K562 (cell line): ENCODE data around the gene PLEKHH3. TPM values are rescaled to one million over a fixed set of nuclear protein-coding genes. Genes with fewer than 3 reads are reported as not detected.

ENCODE experiments used
- KLF6 ChIP-seq: fragments of 250-450 bp; sonication (Bioruptor Pico); IDR thresholded peaks from 2 replicates; pipeline ENCODE4 v1.4.0; 2020; ENCODE audit warnings: mild to moderate bottlenecking, moderate library complexity, borderline replicate concordance
- polyA plus RNA-seq, 8 experiments: library from polyadenylated mRNA; depleted of rRNA in 4 of 8; stranded (reverse) in 5 of 8; unstranded in 3 of 8; fragments of >200 nt; fragmentation: Nextera tagmentation in 2 of 8; fragmentation: Illumina TruSeq in 1 of 8; extraction: Ambion mirVana in 2 of 8; extraction: Trizol in 1 of 8; gene quantifications; 2 replicates each; pipeline versions ENCODE4 v1.2.1 to v1.2.3, GENCODE V29; 2011 to 2014; ENCODE audit warnings: inconsistent platforms in 1 of 8, missing spikeins in 1 of 8
- total RNA-seq, 7 experiments: library from RNA; depleted of rRNA in 6 of 7; stranded (reverse); fragments of >200 nt in 6 of 7; fragmentation: Illumina TruSeq in 2 of 7; extraction: Trizol in 2 of 7; gene quantifications; 2 replicates each; pipeline versions ENCODE4 v1.2.1 to v1.2.3, GENCODE V29; 2011 to 2021; ENCODE audit warnings: low replicate concordance in 1 of 7
- TF ChIP-seq, protein P1 (sequence below): fragments of 250-450 bp; sonication (Bioruptor Pico); IDR thresholded peaks from 2 replicates; pipeline ENCODE4 v1.5.0; 2020; ENCODE audit warnings: mild to moderate bottlenecking, borderline replicate concordance
- TF ChIP-seq, protein P2 (sequence below): sonication (generic); formaldehyde crosslinking; IDR thresholded peaks from 2 replicates; pipeline ENCODE4 v1.9.0; 2022; ENCODE audit warnings: mild to moderate bottlenecking, missing genetic modification reagents
- TF ChIP-seq, protein P3 (sequence below): fragments of 250-450 bp; sonication (Bioruptor Pico); IDR thresholded peaks from 2 replicates; pipeline ENCODE4 v1.8.0; 2022; ENCODE audit warnings: inconsistent platforms
- TF ChIP-seq, protein P4 (sequence below): sonication (generic); formaldehyde crosslinking; IDR thresholded peaks from 2 replicates; pipeline ENCODE4 v1.8.0; 2023; ENCODE audit warnings: mild to moderate bottlenecking, missing genetic modification reagents
- TF ChIP-seq, protein P5 (sequence below): fragments of 450-650 bp; conservative IDR thresholded peaks from 2 replicates; pipeline ENCODE4 v1.6.1; 2016; ENCODE audit warnings: missing genetic modification characterization, low read depth, mild to moderate bottlenecking, control low read depth, missing compliant biosample characterization
- TF ChIP-seq, protein P6 (sequence below): fragments of 450-650 bp; IDR thresholded peaks from 2 replicates; pipeline ENCODE4 v1.6.1; 2016; ENCODE audit warnings: low read depth

The PLEKHH3 gene
- total and polyA plus RNA-seq, 9 of the 15 experiments (the other 6 are each of a cell fraction or from before 2014, with no cell fraction given): 0.58 to 34.5 (median 5.0) TPM

DNA sequence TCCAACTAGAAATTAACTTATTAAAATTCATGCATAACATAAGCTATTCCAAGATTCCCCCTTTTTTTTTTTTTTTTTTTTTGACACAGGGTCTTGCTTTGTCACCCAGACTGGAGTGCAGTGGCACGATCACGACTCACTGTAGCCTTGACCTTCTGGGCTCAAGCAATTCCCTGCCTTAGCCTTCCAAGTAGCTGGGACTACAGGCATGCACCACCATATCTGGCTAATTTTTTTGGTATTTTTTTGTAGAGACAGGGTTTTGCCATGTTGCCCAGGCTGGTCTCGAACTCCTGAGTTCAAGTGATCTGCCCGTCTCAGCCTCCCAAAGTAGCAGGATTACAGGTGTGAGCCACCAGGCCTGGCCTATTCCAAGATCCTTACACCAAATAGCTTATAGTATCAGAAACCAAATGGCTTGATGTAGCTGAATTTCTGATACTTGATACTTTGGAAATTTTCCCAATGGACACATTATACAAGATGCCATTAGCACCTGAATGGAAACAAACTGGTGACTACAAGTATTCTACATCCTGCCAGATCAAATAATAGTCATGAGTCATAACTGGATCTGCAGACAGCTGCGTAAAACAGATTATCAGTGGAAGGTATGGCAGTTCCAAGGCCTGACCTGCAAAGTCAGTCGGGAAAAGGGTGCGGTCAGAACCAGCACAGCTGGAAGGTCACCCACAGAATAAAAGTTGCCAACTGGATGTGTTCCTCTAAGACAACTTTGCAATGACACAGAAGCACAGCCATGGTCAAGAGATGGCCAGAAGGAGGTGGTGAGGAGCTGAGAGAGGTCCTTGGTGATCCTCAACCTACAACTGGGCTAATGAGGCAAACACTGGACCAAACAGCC lies 52.8 kb downstream of the PLEKHH3 start (continued):
- TF ChIP-seq, protein P1, sequence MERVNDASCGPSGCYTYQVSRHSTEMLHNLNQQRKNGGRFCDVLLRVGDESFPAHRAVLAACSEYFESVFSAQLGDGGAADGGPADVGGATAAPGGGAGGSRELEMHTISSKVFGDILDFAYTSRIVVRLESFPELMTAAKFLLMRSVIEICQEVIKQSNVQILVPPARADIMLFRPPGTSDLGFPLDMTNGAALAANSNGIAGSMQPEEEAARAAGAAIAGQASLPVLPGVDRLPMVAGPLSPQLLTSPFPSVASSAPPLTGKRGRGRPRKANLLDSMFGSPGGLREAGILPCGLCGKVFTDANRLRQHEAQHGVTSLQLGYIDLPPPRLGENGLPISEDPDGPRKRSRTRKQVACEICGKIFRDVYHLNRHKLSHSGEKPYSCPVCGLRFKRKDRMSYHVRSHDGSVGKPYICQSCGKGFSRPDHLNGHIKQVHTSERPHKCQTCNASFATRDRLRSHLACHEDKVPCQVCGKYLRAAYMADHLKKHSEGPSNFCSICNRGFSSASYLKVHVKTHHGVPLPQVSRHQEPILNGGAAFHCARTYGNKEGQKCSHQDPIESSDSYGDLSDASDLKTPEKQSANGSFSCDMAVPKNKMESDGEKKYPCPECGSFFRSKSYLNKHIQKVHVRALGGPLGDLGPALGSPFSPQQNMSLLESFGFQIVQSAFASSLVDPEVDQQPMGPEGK (CRISPR knock-in tag): no peak
- peak; percentile 68; the same call in 1 of the 2 replicates for TF ChIP-seq KLF6 (CRISPR knock-in tag)
- TF ChIP-seq, protein P2, sequence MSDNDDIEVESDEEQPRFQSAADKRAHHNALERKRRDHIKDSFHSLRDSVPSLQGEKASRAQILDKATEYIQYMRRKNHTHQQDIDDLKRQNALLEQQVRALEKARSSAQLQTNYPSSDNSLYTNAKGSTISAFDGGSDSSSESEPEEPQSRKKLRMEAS: no peak
- TF ChIP-seq, protein P3, sequence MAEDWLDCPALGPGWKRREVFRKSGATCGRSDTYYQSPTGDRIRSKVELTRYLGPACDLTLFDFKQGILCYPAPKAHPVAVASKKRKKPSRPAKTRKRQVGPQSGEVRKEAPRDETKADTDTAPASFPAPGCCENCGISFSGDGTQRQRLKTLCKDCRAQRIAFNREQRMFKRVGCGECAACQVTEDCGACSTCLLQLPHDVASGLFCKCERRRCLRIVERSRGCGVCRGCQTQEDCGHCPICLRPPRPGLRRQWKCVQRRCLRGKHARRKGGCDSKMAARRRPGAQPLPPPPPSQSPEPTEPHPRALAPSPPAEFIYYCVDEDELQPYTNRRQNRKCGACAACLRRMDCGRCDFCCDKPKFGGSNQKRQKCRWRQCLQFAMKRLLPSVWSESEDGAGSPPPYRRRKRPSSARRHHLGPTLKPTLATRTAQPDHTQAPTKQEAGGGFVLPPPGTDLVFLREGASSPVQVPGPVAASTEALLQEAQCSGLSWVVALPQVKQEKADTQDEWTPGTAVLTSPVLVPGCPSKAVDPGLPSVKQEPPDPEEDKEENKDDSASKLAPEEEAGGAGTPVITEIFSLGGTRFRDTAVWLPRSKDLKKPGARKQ: no peak
- TF ChIP-seq, protein P4, sequence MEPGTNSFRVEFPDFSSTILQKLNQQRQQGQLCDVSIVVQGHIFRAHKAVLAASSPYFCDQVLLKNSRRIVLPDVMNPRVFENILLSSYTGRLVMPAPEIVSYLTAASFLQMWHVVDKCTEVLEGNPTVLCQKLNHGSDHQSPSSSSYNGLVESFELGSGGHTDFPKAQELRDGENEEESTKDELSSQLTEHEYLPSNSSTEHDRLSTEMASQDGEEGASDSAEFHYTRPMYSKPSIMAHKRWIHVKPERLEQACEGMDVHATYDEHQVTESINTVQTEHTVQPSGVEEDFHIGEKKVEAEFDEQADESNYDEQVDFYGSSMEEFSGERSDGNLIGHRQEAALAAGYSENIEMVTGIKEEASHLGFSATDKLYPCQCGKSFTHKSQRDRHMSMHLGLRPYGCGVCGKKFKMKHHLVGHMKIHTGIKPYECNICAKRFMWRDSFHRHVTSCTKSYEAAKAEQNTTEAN (CRISPR knock-in tag): no peak
- TF ChIP-seq, protein P5, sequence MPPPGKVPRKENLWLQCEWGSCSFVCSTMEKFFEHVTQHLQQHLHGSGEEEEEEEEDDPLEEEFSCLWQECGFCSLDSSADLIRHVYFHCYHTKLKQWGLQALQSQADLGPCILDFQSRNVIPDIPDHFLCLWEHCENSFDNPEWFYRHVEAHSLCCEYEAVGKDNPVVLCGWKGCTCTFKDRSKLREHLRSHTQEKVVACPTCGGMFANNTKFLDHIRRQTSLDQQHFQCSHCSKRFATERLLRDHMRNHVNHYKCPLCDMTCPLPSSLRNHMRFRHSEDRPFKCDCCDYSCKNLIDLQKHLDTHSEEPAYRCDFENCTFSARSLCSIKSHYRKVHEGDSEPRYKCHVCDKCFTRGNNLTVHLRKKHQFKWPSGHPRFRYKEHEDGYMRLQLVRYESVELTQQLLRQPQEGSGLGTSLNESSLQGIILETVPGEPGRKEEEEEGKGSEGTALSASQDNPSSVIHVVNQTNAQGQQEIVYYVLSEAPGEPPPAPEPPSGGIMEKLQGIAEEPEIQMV: no peak
- TF ChIP-seq, protein P6, sequence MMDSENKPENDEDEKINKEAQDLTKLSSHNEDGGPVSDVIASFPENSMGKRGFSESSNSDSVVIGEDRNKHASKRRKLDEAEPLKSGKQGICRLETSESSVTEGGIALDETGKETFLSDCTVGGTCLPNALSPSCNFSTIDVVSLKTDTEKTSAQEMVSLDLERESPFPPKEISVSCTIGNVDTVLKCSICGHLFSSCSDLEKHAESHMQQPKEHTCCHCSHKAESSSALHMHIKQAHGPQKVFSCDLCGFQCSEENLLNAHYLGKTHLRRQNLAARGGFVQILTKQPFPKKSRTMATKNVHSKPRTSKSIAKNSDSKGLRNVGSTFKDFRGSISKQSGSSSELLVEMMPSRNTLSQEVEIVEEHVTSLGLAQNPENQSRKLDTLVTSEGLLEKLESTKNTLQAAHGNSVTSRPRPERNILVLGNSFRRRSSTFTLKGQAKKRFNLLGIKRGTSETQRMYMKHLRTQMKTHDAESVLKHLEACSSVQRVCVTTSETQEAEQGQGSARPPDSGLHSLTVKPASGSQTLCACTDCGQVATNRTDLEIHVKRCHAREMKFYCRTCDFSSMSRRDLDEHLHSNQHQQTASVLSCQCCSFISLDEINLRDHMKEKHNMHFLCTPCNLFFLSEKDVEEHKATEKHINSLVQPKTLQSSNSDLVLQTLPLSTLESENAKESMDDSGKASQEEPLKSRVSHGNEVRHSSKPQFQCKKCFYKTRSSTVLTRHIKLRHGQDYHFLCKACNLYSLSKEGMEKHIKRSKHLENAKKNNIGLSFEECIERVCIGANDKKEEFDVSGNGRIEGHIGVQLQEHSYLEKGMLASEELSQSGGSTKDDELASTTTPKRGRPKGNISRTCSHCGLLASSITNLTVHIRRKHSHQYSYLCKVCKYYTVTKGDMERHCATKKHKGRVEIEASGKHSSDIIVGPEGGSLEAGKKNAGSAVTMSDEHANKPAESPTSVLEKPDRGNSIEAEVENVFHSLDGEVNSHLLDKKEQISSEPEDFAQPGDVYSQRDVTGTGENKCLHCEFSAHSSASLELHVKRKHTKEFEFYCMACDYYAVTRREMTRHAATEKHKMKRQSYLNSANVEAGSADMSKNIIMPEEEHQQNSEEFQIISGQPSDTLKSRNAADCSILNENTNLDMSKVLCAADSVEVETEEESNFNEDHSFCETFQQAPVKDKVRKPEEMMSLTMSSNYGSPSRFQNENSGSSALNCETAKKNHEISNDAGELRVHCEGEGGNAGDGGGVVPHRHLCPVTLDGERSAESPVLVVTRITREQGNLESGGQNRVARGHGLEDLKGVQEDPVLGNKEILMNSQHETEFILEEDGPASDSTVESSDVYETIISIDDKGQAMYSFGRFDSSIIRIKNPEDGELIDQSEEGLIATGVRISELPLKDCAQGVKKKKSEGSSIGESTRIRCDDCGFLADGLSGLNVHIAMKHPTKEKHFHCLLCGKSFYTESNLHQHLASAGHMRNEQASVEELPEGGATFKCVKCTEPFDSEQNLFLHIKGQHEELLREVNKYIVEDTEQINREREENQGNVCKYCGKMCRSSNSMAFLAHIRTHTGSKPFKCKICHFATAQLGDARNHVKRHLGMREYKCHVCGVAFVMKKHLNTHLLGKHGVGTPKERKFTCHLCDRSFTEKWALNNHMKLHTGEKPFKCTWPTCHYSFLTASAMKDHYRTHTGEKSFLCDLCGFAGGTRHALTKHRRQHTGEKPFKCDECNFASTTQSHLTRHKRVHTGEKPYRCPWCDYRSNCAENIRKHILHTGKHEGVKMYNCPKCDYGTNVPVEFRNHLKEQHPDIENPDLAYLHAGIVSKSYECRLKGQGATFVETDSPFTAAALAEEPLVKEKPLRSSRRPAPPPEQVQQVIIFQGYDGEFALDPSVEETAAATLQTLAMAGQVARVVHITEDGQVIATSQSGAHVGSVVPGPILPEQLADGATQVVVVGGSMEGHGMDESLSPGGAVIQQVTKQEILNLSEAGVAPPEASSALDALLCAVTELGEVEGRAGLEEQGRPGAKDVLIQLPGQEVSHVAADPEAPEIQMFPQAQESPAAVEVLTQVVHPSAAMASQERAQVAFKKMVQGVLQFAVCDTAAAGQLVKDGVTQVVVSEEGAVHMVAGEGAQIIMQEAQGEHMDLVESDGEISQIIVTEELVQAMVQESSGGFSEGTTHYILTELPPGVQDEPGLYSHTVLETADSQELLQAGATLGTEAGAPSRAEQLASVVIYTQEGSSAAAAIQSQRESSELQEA: no peak
